Measurements from ENCODE around the gene S100A2. TPM values are rescaled to one million over a fixed set of nuclear protein-coding genes. Genes with fewer than 3 reads are reported as not detected.
"Not testable (repeated sequence)": the region's sequence is repeated elsewhere in the genome, so short reads cannot be mapped to it uniquely, and the experiment has no call there.

S100A2 gene
- total and polyA plus RNA-seq, 2 donors (not counting 3 experiments of a cell fraction or from before 2014, with no cell fraction given): 4.0 to 4.3 TPM

DNA sequence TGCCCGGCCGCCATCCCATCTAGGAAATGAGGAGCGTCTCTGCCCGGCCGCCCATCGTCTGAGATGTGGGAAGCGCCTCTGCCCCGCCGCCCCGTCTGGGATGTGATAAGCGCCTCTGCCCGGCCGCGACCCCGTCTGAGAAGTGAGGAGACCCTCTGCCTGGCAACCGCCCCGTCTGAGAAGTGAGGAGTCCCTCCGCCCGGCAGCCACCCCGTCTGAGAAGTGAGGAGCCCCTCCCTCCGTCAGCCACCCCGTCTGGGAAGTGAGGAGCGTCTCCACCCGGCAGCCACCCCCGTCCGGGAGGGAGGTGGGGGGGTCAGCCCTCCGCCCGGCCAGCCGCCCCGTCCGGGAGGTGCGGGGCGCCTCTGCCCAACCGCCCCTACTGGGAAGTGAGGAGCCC lies 17.2 kb upstream of the S100A2 start:
- POLR2A ChIA-PET; H3K27me3 ChIP-seq (ENCODE audit: control insufficient read depth in 2 of 2, insufficient read depth in 2 of 2, low read length in 2 of 2); H3K4me2 ChIP-seq (ENCODE audit: insufficient read depth, low read length); H3K9ac ChIP-seq (replicated peaks; ENCODE audit: extremely low read depth, insufficient read depth, low read length); H4K20me1 ChIP-seq (replicated peaks; ENCODE audit: control insufficient read depth, extremely low read depth, insufficient read depth, low read length); BruUV-seq (replicated peaks); H3K27ac ChIP-seq (ENCODE audit: insufficient read depth, low read depth, low read length); intact Hi-C loops (cut with micrococcal nuclease); DNase-seq (ENCODE audit: low read depth, low spot score); FAIRE-seq; H3K9me1 ChIP-seq (replicated peaks; ENCODE audit: control insufficient read depth, extremely low read depth, insufficient read depth, low read length); H3K79me2 ChIP-seq (ENCODE audit: control insufficient read depth, insufficient read depth, low read length); H3K4me3 ChIP-seq (replicated peaks in 1 of 3; ENCODE audit: insufficient read depth in 1 of 3, low read depth in 1 of 3, low read length in 3 of 3); H3K36me3 ChIP-seq (ENCODE audit: control insufficient read depth in 2 of 2, extremely low read depth in 1 of 2, insufficient read depth in 2 of 2, low read length in 2 of 2); H3K9me3 ChIP-seq (replicated peaks; ENCODE audit: control insufficient read depth, insufficient read depth, low read length); H2AFZ ChIP-seq (ENCODE audit: low read depth, low read length); H3K4me1 ChIP-seq (ENCODE audit: control insufficient read depth, extremely low read depth, insufficient read depth, low read length); dilution Hi-C loops (cut with MboI; ENCODE audit: extremely low pct_ligation_motif_present, low sequenced_read_pairs): not testable (repeated sequence)
- CTCF ChIA-PET: interaction anchor here (1.3 to 2.0 kb wide), 2 partner anchors 10 to 45 kb away, joined by 4 to 18 read pairs; partner anchors contain the start of gene S100A13

DNA sequence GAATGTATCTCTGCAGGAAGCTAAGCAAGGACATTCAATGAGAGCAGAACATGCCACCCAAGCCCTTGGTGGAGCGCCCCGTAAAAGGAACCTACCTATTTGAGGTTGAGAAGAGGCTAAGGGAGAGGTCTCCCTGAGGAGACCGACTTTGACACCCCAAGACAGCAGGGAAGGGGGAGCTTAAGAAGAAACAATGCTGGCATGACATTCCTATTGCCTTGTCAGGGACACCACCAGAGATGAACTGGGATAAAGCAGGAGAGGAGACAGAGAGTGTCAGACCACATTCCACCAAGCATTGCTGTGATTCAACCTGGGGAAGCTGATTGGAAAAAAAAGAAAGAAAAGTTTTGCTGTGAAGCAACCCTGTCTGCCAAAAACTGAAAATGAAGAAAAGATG lies 13.3 kb upstream of the S100A2 start:
- H3K9ac ChIP-seq (replicated peaks; ENCODE audit: extremely low read depth, insufficient read depth, low read length): no peak overlapping the region
- TF ChIP-seq MYC (IDR thresholded peaks at IDR 0.05; ENCODE audit: low read depth, low read length): no peak
- TF ChIP-seq FOS (IDR thresholded peaks at IDR 0.05; ENCODE audit: borderline replicate concordance, insufficient read depth, low read length): no peak
- no peak for TF ChIP-seq POLR2A (IDR thresholded peaks at IDR 0.05; ENCODE audit: low read depth, low read length)
- no peak for TF ChIP-seq GATA2 (IDR thresholded peaks at IDR 0.05; ENCODE audit: insufficient read depth, insufficient read length, low read depth, low read length)
- DNase-seq (ENCODE audit: low read depth, low spot score): no peak
- no peaks in the 10 kb centered on the region for H4K20me1 ChIP-seq (replicated peaks; ENCODE audit: control insufficient read depth, extremely low read depth, insufficient read depth, low read length)
- H3K4me1 ChIP-seq (ENCODE audit: control insufficient read depth, extremely low read depth, insufficient read depth, low read length): no peaks in the 10 kb centered on the region
- intact Hi-C loops (cut with micrococcal nuclease) (no loop called here), dilution Hi-C loops (cut with MboI; ENCODE audit: extremely low pct_ligation_motif_present, low sequenced_read_pairs) (no loop called here)
- H3K27ac ChIP-seq (ENCODE audit: insufficient read depth, low read depth, low read length): no peak overlapping the region
- no peak overlapping the region for H3K4me2 ChIP-seq (ENCODE audit: insufficient read depth, low read length)
- FAIRE-seq: no peak
- H3K79me2 ChIP-seq (ENCODE audit: control insufficient read depth, insufficient read depth, low read length): no peaks in the 10 kb centered on the region
- no peaks in the 10 kb centered on the region for H3K9me1 ChIP-seq (replicated peaks; ENCODE audit: control insufficient read depth, extremely low read depth, insufficient read depth, low read length)
- no peak overlapping the region for H3K4me3 ChIP-seq (replicated peaks in 1 of 3; ENCODE audit: insufficient read depth in 1 of 3, low read depth in 1 of 3, low read length in 3 of 3)
- no peaks in the 10 kb centered on the region for H3K9me3 ChIP-seq (replicated peaks; ENCODE audit: control insufficient read depth, insufficient read depth, low read length)
- ChIA-PET CTCF (interaction anchor here (0.9 kb wide), 1 partner anchor 48 kb away, joined by 6 read pairs; the partner anchor contains the start of gene S100A13), POLR2A (no interaction called here)
- H3K36me3 ChIP-seq (ENCODE audit: control insufficient read depth in 2 of 2, extremely low read depth in 1 of 2, insufficient read depth in 2 of 2, low read length in 2 of 2): no peaks in the 10 kb centered on the region
- H3K27me3 ChIP-seq (ENCODE audit: control insufficient read depth in 2 of 2, insufficient read depth in 2 of 2, low read length in 2 of 2): no peaks in the 10 kb centered on the region
- no TSS peak for BruUV-seq (replicated peaks)
- no peak overlapping the region for H2AFZ ChIP-seq (ENCODE audit: low read depth, low read length)
